ENCODE results near the gene HS6ST2.

HS6ST2 gene

DNA sequence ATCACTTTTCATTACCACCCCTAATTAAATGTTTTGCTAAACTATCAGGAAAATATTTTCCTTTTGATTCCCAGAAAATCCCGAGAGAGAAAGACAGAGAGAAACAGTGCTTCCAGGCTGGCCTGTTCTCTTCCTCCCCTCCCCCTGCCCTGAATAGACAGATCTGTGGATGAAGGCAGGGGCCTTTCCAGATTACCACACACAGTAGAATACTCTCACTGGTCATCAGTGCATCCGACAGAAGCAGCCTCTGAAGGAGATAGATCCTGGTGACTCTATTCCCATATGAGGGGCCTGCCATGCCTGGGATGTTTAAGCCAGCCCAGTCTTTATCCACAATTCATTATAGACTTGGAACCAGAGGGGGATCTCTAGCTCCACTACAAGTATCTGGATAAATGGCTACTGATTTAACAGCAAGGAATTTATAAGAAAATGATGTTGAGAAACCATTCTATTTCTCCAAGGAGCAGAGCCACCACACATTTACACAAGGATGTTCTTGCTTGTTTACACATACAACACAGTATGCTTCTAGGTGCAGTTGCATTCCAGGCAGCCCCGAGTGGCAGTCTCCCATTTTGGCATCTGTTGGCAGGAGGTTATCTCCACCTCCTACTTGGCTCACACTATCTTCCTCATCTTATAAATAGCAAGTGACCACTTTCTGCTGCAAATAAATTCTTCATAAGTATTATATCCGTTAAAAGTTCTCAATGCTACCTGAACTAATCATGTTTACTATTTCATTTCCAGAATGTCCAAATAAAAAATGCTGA is 115.8 kb downstream of the HS6ST2 start:
- no peak for DNase-seq

DNA sequence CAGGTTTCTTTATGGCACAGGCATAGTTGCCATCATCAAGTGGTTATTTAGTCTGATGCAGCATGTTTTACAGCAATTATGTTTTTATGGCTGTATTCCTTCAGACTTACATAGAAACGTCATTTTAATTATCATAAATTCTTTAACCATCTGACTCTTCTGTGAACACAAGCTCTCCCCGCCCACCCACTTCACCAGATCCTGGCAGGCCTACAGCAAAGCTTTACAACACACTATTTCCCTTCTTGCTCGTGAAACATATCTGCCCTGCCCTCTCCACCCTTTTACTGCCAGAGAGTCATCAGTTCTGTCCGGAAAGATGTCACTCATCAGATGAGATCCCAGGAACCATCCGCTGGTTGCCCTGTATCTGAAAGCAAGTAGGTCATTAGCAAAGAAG is 120.5 kb downstream of the HS6ST2 start:
- no peak for DNase-seq

DNA sequence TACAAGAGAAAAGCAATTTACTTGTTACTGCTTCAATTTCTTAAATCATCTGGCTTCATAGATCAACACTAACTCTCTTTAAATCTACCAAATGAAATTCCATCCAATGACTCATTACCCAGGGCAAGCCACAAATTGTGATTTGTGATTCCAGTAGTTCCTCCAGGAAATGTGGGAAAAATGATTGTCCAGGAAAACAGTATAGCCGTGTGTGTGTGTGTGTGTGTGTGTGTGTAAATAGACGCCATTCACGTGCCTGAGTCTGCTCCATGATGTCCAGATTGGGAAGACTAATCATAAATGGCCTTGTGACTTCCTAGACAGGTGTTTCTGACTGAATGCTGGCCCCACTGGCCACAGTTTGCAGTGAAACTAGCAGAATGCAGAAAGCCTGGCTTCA is 121.3 kb downstream of the HS6ST2 start:
- DNase-seq = no peak

DNA sequence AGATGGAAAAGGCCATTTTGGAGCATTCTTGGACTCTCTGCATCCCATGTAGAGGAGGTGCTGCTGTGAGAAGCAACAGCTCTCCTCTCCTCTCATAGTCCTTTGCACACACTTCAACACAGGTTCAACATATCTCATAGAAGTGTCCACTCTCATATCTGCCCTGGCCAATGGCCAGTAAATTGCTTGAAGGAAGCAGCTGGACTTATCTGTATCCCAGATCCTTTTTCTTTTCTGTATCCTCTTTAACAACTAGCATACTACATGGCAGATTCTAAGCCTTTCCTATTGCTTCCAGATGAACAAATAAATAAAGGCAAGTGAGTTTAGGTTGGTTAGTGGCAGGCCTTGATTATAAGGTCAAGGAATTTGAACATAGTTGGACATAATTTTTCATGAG is 122.0 kb downstream of the HS6ST2 start:
- no peak for DNase-seq

DNA sequence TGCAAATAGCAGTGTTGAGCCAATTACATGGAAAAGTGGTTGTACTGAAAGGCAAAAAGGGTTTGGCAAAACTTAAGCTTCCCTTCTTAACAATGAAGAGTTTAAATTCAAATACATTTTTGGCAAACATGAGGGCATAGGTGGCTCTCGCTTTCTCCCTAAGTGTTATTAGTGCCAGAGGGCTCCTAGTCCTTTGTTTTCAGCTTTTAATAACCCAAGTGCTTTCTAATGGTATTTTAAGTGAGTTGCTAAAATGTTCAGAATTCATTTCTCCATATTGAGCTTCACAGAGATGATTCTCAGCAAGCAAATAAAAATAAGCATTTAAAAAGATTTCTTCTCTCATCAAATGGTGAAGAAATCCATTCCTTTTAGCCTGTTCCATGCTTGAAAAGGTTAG is 123.7 kb downstream of the HS6ST2 start:
- DNase-seq = no peak

DNA sequence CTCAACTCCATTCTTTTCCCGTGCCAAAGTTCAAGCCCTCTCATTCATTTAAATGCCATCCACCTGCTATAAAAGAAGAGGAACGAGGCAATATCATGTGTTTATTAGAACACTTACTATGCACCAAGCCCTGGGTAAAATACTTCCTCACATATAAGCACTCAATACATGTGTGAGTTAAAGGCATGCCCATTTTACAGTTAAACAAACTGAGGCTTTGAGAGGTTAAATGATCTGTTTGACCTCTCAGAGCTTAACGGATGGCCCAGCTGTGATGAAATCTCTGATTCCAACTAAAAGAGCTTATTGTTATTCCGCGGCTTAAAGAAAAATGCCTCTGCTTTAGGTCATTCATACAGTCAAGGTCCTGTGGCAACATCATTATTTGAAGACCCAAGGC is 124.3 kb downstream of the HS6ST2 start:
- no peak for DNase-seq

DNA sequence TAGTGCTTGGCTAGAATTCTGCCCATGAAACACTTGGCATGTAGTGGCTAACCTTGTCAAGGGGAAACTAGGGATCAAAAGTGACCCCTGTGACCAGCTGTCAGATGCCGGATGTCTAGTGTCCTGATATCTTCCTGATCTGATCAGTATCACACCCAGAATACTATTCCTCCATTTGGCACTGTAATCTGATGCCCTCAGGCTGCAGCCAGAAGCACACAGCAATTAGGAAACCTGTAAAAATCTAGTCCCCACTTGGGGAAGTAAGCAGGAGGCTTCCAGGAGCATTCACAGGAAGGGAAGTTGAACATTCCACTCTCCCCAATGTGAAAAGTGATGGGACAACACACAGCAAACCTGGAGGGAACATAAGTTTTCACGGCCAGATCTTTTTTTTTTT is 125.1 kb downstream of the HS6ST2 start:
- DNase-seq = no peak

DNA sequence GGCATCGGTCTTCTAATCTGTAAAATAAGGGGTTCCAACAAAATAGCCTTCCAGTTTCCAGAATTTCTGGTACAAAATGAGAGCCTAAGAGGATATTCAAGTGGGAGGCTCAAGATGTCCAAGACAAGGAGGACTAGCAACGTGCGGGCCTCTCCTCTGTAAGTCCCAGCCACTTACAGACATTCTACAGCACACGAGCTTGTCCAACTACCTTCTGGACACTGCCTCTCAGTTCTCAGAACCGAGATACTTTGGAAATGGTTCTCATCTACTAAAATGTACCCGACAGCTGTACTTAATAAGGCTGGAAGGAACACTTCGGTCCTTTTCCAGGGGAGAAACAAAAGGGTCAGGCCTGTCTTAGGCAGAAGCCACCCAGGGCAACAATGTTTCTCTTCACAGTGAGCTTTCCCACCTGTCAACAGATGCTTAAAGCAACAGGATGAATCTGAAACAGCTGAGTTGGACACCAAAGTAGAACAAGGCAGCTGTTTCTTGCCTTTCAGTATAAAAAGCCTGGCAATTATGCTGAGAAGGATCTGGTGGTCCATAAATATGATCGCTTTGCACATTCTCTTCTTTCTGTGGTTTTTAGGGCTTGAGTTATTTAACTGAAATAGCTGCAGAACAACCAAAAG is 127.0 kb downstream of the HS6ST2 start:
- DNase-seq = no peak

DNA sequence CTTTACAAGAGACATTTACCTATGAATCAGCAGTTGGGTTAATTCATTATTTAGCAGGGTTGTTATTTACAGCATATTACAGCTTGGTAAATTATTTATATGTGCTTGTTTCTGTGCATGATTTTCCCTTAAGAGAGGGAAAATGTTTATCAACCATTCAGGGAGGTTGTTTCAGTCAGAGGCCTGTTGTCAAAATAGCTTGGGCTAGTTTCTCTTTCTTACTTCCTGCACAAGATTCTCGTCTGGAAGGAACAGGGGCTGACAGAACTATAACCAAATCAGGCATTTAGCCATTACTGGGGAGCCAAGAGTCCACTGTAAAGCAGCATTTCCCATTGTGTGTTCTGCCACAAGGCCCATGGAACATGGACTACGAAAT is 135.8 kb downstream of the HS6ST2 start:
- no peak for DNase-seq

DNA sequence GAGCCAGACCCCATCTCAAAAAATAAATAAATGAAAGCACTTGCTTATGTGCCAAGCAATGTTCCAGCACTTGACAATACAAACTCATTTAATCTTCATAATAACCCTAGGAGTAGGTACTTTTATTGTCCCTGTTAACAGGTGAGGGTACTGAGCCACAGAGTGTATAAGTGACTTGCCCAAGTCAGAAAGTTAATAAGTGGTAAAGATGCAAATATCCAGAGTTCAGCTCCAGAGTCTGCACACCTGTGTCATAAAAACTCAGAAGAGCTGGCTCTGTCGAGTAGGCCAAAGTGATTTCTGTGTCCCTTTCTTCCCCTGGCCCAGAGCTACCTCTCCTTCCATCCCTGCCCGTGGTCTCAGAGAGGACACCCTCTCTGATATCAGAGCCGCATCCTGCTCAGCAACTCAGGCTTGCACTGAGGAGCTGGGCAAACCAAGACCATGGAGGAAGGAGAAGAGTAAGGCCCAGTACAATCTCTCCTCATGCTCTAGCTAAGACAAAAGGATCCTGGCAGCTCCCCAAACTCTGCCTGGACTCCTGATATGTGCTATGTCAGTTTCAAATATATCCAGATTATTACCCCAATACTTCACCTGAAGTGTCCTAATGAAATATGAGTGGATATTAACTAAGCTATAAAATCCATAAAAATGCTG is 136.3 kb downstream of the HS6ST2 start:
- no peak for DNase-seq

DNA sequence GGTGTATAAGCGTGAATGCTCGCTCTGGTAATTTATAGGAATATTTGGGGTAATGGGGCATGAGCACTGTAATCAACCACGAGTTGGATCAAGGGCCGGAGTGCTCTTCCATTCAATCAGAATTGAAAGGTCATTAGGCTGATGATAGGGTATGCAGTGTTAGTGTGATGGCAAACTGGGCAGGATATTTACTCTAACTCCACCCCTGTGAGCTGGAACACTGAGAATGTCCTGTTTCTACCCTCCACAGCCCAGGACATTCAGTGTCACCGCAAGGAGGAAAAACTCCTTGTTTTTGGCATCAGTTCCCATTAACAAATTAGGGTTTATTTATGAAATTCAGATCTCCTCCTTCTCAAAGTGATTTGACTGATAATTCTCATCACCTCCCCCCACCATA is 137.8 kb downstream of the HS6ST2 start:
- no peak for DNase-seq

DNA sequence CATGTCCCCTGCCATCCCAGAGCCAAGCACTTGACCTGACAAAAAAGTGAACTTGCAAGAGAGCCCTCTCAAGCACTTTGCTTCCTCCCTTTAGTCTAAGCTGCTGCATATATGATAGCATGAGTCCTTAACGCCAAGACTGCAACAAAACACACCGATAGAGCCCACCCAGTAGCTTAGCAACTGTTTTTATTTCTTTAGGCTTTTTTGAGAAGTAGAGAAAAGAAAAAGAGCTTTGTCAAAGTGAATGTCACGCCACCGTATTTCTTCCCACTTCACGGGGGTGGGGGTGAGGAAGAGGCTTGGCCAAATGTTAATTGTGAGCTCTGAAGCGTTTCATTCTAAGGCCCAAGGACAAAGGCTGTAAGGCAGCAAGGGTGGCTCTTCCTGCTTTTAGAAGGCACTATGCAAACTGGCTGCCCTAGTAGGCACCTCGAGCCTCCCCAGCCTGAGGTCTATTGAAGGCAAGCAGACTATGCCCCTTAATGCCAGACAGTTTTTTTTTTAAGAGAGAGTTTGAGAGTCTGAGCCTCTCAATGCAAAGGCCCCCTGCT is 138.6 kb downstream of the HS6ST2 start:
- DNase-seq = no peak

DNA sequence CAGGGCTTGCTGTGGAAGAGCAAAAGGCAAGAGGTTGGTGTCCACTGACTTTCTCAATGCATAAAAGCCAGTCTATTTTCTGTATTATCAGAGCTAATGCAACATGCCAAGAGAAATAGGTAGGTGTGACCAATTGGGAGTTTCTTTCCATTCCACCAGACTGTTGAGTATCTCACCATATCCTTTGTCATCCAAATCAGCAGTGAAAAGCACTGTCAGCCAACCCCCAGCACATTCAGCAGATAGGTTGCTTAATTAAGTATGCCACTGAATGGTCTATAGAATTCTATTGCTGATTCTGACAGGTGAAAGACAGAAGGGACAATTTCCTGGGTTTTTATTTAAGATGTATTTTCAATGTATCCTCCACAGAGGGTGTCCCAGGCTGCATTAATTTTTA is 139.8 kb downstream of the HS6ST2 start:
- no peak for DNase-seq

DNA sequence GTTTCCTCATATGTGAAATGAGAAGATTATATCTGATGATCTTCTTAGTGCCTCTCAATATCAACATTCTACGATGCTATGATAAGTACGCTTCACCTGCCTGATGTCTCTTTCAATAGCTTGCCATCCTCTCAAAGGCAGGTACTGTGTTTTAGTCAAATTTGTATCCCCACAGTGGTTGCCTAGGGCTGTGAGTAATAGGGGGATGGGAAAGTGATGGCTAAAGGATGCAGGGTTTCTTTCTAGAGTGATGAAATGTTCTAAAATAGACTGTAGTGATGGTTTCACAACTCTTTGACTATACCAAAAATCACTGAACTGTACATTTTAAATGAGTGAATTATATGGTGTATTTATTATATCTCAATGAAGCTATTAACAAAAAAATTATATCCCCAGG is 142.8 kb downstream of the HS6ST2 start:
- no peak for DNase-seq

DNA sequence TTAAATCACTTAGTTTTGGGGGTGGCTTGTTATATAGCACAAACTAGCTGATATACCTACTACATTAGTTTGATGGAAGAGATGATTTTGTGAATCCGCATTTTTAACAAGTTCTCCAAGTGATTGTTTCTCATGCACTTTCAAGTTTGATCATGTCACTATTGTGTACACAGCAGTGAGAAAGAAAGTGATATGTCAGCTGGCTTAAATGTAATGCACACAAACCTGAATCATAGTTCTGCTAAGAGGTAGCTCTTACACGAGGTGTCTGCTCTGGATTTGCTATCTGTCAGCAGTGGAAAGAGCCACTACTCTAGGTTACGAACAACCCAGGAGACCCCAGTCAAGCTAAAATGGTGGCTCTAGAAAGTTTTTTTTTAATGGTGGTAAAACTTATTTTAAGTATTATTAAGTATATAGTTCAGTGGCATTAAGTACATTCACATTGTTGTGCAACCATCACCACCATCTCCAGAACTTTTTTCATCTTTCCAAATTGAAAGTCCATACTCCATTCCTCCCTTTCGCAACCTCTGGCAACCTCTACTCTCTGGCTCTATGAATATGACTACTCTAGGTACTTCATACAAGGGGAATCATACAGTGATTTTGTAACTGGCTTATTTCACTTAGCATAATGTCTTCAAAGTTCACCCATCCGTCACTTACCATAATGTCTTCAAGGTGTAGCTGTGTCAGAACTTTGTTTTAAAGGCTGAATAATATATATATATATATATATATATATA is 147.3 kb downstream of the HS6ST2 start:
- DNase-seq = no peak

DNA sequence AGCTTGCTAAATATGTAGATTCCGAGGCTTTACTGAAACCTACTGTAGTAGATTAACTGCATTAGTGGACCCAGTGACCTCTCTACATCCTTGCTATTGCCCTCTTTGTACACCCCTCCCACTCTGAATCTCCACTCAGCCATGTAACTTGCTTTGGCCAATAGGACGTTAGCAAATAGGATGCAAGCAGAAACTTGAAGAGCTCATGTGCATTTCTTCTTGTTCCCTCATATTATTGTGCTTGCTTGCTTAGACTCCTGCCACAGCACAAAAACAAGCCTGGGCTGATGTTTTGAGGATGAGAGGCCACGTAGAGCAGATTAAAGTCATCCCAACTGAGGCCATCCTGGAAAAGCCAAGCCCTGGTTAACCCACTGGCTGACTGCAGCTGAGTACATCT is 147.9 kb downstream of the HS6ST2 start:
- DNase-seq = no peak

DNA sequence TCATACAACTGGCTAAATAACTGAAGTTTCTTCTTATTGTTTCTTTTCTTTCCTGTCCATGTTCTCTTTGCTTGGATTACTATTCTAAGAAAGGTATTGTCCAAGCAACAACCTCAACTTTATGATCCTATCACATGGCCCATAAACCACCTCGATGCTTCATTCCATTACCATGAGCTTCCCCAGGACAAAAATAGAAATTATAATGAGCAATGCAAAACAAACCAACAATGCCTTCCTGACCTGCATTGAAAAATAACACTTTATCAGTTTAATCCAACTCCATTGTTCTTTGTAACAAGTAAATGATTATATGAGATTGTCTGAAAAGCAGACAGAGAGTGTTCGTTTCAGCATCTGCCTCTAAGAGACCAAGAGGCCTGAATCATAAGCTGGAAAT is 148.8 kb downstream of the HS6ST2 start:
- no peak for DNase-seq

DNA sequence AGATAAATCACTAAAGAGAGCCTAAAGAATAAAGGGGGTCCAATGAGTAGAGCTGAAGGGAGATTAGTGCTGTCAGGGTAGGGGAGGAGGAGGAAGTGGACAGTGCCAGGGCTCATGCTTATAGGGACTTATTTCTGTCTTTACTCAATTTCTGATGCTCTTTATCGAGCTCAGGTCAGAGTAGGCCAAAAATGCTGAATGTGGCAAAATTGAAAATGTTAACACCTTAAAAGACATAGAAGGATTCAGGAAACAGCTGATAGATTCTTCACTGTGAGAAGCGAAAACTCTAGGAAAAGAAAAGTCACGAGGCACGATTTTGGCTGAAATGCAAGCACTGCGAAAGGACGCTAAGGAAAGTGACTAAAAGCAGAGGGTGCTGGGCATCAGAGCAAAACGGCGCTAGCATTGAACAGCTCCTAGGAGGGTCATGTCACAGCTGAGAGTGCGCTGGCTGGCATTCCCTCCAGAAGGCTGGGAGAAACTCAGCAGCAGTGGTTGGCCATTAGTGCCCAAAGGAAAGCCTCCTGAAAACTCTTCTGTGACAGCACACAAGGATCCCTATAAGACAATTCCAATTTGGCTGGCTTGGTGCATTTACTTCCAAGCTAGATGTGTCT is 150.9 kb downstream of the HS6ST2 start:
- no peak for DNase-seq

DNA sequence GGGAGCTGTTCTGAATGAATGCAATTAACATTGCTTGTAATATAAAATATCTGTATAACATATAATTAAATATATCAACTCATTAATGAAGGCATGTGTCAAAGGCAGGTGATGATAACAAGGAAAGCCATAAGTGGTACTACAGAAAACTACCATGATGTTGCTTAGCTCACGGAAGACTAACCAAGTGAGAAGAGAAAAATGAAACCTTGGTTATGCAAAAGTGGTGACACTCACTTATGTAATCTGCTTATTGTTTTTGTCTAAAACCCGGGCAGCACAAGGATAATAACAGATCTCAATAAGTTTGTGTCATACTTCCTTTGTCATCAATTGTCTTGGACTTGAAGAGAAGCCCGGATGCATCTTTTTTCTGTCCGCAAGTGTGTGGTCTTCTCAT is 156.4 kb downstream of the HS6ST2 start:
- no peak for DNase-seq

DNA sequence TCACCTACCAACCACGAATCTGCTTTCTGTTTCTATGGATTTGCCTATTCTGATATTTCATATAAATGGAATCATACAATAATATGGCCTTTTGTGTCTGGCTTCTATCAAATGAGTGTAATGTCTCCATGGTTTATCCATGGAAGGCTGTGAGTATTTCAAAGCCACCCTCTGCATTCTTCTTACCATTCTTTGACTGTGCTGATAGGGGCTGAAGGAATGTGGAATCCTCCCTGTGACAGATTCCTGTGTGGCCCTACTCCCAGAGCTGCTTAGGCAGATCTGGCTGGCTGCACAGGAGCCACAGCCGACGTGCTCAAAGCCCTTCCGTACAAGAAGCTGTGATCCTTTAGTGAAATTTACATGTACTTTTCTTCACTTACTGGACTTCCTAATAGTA is 163.2 kb downstream of the HS6ST2 start:
- no peak for DNase-seq

DNA sequence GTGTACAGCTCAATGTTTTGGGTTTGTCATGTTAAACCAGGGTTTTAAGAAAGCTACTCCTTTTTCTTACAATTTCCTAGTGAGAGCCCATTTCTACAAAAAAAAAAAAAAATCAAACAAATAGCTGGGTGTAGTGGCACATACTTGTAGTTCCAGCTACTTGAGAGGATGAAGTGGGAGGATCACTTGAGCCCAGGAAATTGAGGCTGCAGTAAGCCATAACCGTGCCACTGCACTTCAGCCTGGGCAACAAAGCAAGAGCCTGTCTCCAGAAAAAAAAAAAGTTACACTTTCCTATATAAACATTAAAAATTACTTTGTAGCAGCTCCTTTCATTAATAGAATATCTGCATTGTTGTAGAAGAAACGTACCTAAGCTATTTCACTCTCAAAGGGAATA is 166.7 kb downstream of the HS6ST2 start:
- no peak for DNase-seq

DNA sequence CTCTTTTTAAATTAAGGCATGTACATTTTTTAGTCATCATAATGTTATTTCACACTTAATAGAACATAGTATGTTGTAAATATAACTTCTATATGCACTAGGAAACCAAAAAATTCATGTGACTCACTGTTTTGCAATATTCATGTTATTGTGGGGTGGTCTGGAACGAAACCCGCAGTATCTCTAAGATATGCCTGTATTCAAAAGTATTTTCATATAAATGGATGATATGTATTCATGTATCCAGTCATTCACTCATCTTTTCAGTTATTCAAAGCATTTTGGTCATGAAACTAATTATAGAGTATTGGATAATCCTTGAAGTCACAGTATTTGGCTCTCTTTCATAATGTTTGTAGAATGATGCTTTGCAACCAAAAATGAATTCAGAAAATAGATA is 168.1 kb downstream of the HS6ST2 start:
- no peak for DNase-seq

DNA sequence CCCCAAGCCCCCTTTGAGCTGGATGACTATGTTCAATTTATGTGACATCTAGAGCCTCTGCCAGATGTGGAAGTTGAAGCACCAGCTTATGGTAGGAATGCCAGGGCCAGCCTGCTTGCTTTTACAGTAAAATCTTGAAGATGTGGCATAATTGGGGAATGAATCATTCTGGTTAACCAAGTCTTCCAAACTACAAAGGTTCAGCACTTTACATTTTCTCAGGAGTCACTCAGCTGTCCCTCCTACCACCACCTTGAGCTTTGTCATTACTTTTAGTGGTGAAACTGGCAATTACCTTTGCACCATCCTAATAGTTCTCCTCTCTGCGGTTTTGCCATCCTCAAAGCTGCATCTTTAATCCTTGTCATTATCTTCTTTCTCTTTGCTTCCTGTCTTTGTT is 172.2 kb downstream of the HS6ST2 start:
- no peak for DNase-seq

Measured in stimulated activated CD4-positive, alpha-beta T cell treated with anti-CD3 and anti-CD28 coated beads, Interleukin-4, amount 100 ng/mL, for 4 hours (primary cell).